Mucosa of gallbladder (tissue), 1 donor: Measurements from ENCODE around the gene PPY. TPM values are rescaled to one million over a fixed set of nuclear protein-coding genes. Genes with fewer than 3 reads are reported as not detected.
"Not testable (repeated sequence)": the region's sequence is repeated elsewhere in the genome, so short reads cannot be mapped to it uniquely, and the experiment has no call there.

Source experiments
- DNase-seq: peaks from one replicate; pipeline ENCODE4 v3.0.0-alpha.2; 2020; ENCODE audit warnings: low spot score
- total RNA-seq: library from RNA; stranded (reverse); gene quantifications from one replicate; pipeline ENCODE4 v1.2.1, GENCODE V29; 2021
- donor health status: DM: no; HTN: no; CAD: no.

PPY gene
- total RNA-seq, 1 donor from 2014 or later = not detected

DNA sequence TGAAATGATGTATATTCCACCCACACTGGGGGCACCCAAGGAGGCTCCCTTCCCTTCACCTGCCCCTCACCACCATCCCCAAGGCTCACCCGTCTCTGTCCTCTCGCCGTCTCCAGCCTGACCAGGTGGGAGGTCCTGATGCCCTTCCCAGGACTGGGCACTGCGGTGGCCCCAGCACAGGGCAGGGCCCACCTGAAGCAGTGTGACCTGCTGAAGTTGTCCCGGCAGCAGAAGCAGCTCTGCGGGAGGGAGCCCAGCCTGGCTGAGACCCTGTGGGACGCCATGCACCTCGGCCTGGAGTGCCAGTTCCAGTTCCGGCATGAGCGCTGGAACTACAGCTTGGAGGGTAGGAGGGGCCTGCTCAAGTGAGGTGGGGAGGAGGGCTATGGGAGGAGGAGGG, 9.9 kb downstream of the PPY start:
- no peak for DNase-seq

GRCh38 chr17:43931062-43931571, 11.2 kb downstream of the PPY start:
- peak; percentile 38 for DNase-seq

DNA sequence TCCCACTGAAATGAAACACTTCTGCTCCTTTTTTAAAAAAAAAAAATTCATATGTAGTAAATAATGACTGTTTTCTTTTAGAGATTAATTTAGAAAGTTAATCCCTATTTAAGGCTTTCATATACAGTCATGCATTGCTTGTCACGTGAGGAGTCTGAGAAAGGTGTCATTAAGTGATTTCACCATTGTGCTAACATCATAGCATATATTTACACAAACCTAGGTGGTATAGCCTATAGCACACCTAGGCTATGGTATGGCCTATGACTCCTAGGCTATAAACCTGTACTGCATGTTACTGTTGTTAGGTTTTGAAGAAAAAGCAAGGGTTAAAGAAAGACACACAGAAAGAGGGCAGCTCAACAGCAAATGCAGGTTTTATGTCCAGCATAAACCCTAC, 13.7 kb downstream of the PPY start:
- no peak for DNase-seq

DNA sequence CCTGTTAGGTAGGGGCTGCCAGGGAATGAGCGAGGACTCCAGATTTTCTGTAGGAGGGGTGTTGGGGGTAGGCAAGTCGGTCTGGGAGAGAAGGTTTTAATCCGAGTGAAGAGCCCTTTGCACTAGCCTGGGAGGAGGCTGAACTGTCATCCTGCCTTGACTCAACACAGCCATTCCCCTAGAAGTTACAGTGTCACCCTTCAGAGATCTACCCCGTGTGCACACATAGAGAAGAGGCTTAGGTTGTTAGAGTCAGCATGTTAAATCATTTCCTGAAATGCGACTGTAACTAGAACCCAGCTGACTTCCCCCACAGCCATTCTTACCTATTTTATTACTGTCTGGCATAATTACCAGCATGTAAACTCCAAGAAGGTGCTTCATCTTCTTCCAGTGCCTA, 14.3 kb downstream of the PPY start:
- DNase-seq = not testable (repeated sequence)

DNA sequence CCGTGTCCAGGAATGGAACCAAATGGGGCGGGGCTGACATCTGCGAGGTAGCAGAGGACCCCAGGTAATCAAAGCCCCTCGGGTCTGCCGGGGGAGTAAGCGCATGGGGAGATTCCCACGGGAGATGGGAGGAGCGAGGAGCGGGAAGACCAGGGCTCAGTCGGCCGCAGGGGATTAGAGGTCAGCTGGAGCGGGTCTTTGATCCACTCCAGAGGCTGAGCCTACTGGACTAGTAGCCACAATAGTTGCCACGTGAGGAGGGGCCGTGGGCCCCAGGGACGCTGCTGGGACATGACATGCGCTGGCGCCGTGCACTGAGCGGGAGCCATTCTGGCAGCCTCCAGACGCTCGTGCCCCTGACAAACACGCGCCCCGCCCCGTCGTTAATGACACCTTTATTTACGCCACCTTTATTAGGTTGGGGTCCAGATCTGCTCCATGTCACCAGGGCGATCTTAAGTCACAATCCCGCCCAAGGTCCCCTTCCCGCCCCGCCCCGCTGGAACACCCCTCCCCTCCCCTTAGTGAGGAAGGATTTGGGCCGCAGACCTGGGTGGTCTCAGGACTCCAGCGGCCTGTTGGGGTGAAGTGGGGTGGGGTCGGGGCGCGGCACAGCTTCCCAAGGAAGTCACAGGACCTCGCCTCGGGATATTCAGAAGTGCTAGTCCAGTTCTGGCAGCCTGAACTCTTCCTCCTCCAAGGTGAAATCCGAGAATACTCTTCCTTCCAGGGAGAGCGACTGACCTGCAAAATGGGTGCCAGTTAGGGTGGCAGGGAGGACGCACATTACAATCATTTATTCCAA, 15.0 kb downstream of the PPY start:
- DNase-seq = no peak

- DNase-seq = no peak
Observed at GRCh38 chr17:43924558-43924957, 17.7 kb downstream of the PPY start.

DNA sequence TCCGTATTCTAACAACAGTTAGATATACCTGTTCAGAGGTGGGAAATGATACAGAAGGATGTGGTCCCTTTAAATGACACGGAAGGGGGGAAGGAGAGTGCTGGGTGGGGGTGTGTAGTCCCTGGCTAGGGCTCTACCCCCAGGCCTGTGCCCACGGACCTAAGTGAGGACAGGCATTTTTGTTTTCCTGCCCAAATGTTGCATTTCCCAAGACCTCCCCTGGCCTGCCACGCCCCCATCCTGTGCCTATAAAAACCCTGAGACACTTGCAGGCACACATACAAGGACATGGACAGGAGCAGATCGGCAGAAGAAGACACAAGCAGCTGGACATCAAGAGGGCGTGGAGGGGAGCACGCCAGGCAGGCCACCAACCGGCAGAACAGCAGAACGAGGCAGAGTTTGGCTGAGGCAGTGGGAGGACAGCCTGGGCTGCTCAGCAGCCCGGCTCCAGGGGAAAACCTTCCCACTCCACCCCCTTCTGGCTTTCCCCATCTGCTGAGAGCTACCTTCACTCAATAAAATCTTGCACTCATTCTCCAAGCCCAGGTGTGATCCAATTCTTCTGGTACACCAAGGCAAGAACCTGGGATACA, 21.7 kb downstream of the PPY start:
- no peak for DNase-seq

- no peak for DNase-seq
Observed at GRCh38 chr17:43918026-43918389, 24.3 kb downstream of the PPY start.

GRCh38 chr17:43917348-43918025, 24.8 kb downstream of the PPY start:
- DNase-seq = peak; percentile 26

DNA sequence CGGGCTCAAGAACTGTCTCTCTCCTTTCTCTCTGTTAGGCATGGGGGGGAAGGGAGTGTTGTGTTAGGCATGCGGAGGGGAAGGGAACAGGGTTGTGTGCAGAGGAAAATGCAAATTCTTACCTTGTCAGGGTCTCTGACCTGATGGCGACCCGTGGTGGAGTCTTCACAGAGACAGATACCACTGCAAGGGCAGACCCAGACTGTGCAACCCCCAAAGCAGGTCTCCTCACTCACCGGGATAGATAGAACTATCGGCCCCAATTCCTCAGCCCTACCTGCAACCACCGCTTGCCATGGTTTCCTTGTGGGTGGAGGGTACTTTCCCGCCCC, 25.3 kb downstream of the PPY start:
- DNase-seq = no peak

DNA sequence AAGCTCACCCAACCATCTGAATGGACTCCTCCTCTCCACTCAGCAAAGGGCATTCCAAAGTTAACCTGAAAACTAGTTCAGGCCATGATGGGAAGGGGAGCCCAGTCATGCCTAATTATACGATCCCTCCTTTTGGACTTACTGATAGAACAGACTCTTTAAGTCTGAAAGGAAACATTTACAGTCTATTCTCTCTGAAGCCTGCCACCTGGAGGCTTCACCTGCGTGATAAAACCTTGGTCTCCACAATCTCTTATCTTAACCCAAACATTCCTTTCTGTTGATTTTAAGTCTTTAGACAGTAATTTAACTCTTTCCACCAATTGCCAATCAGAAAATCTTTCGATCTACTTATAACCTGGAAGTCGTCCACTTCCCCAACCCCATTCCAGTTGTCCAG, 25.9 kb downstream of the PPY start:
- DNase-seq = no peak

- DNase-seq = no peak
Observed at GRCh38 chr17:43915559-43915958, 26.7 kb downstream of the PPY start.

DNA sequence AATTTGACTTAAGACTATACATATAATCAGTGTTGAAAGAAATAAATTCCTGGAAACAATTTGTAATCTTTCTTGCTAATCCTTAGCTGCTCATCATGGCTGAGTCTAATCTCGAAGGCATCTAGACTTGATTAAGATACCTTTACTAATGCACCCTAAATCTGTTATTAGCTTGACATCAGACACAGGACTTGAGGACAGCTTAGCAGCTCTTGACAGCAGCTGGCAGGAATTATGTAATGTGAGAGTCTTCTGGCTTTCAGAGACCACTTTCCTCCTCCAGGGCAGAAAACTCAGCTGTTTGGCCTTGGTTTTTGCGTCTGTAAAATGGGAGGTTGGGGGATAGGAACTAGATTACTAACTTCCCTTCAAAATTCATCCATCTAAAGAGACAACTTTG, 27.8 kb downstream of the PPY start:
- DNase-seq = no peak

- DNase-seq = no peak
Observed at GRCh38 chr17:43913584-43913983, 28.7 kb downstream of the PPY start.

DNA sequence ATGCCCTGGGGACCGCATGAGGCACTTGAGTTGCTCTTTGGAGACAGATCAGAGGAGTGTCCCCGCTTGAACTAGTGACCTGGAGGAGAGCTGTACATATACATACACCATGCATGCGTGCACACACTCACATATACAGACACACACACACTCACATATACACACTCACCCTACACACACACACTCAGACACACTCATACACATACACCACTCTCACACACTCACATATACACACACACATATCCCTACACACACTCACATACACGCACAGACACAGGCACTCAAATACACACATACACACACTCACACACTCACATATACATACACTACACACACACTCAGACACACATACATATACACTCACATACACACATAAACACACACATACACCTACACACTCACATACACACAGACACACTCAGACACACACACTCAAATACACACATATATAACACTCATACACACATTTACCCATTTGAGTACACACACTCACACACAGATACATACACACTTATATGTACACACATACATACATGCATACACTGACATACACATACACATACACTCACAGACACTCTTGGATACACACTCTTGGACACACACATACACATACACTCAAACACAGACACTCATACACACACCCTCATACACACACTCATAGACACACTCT, 29.5 kb downstream of the PPY start:
- no peak for DNase-seq

- no peak for DNase-seq
Observed at GRCh38 chr17:43911904-43912303, 30.4 kb downstream of the PPY start.

DNA sequence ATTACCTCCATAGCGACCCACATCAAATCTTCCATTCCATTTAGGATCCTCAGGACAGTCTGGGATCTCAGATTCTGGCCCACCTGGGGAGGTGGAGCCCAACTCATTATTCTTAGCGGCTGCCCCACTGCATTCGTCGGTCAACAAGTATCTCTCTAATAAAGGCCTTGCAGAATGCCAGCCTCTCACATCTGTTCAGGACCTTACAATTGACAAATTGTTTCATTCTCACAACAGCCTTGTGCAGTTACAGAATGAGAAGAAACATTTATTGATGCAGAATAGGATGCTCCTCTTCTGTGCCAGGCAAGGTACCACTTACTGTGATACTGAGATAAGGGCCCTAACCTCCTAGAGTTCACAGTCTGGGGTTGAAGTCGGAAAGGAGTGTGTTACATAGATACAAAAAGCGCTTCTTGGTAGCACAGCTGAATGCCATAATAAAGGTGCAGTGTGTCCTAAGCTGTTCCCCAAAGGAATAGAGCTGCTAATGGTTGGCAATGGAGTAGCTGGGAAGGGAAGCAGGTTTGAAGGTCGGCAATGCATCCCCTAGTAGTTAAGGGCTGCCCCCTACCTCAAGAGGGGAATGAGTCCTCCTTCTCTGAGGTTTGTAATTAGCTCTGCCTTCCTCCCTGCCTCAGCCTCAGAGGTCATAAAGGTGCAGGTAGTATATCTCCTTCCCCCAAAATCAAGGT, 32.6 kb downstream of the PPY start:
- no peak for DNase-seq

DNA sequence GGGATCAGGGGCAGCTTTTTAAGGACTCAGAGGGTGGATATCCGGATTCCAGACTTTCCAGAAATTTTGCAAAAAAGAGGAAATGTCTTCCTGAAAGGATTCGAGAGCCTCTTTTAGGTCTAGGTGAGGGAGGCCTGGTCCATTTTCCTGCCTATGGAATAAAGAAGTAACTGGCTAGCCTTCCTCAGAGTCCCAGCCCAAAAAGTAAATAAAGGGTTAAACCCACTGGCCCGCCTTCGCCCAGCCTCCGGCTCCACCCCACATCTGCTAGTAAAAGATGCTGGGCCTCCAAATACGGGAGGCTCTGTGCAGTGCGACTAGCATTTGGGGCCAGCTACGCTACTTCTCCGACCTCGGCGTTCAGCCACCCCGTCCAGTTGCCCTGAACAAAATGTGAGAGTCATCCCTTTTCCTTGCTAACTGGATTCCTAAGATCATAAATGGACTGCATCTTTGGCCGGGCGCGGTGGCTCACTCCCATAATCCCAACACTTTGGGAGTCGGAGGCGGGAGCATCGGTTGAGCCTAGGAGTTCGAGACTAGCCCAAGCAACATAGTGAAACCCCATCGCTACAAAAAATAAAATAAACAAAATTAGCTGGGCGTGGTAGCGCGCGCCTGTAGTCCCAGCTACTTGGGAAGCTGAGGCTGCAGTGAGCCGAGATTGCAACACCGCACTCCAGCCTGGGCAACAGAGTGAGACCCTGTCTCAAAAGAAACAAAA, 34.1 kb downstream of the PPY start:
- DNase-seq = peak; percentile 64

DNA sequence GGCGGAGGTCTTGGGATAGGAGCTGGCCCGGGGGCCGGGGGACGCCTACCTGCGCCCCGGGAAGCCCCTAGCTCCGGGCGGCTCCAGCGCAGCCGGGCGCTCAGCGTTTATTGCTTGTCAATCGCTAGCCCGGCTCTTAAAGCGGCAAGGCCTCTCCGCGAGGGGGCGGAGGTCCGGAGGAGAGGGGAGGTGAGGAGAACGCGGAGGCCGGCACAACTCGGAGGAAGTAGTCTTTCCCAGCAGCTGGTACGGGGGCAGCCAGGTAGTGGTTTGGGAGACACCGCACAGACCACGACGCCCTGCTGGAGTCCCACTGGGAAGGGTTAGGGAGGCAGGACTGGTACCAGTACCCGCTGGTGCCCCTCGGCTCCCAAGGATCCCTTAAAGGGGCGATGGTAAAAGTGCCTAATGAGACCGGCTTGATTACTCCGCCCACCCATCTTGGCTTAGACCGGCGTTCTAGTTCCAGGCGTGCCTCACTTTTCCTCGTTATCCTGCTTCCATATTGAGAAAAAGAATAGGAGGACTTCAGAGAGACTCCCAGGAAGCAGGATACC, 34.8 kb downstream of the PPY start, which contains the start of gene MPP2:
MPP2 (minus strand) TSS at position 112 of the 557 bp plus-strand sequence. CDS start 3,076 bp downstream, outside the sequence.
- peak; percentile 53 for DNase-seq

GRCh38 chr17:43906951-43907424, 35.3 kb downstream of the PPY start:
- DNase-seq = no peak
